Body of pancreas (tissue), 4 donors: ENCODE data around the gene GRK1.

Experiments used
- POLR2A ChIP-seq, 3 donors: fragments of 450-650 bp; IDR thresholded peaks; one replicate each; pipeline ENCODE4 v1.6.1; 2016; ENCODE audit warnings: antibody characterized with exemption in 3 of 3, mild to moderate bottlenecking in 2 of 3
- TF ChIP-seq, protein P1 (sequence below), 7 experiments: fragments of 450-650 bp in 4 of 7; fragments of 200-600 bp in 3 of 7; sonication (generic) in 3 of 7; IDR thresholded peaks; one replicate each; pipeline ENCODE4 v1.5.1; 2016 to 2019; ENCODE audit warnings: antibody characterized with exemption in 7 of 7

DNA sequence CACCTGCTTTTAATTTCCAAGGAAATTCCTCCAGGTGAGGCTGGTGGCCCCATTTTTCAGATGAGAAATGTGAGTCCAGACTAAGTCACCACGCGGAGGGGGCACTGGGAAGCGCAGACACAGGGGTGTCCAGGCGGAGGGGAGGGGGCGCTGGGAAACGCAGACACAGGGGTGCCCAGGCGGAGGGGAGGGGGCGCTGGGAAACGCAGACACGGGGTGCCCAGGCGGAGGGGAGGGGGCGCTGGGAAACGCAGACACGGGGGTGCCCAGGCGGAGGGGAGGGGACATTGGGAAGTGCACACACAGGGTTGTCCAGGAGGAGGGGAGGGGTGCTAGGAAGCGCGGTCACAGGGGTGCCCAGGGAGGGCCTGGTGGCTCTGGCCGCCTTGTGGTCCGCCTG lies 3.5 kb downstream of the GRK1 start:
- TF ChIP-seq, protein P1, sequence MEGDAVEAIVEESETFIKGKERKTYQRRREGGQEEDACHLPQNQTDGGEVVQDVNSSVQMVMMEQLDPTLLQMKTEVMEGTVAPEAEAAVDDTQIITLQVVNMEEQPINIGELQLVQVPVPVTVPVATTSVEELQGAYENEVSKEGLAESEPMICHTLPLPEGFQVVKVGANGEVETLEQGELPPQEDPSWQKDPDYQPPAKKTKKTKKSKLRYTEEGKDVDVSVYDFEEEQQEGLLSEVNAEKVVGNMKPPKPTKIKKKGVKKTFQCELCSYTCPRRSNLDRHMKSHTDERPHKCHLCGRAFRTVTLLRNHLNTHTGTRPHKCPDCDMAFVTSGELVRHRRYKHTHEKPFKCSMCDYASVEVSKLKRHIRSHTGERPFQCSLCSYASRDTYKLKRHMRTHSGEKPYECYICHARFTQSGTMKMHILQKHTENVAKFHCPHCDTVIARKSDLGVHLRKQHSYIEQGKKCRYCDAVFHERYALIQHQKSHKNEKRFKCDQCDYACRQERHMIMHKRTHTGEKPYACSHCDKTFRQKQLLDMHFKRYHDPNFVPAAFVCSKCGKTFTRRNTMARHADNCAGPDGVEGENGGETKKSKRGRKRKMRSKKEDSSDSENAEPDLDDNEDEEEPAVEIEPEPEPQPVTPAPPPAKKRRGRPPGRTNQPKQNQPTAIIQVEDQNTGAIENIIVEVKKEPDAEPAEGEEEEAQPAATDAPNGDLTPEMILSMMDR (IDR thresholded peaks at IDR 0.05) = no peak
- no peak for TF ChIP-seq POLR2A (IDR thresholded peaks at IDR 0.05)
